HUES64 (cell line): ENCODE results near the gene SEMA6A.

ENCODE experiments used
- H3K27ac ChIP-seq: 2 replicates; pipeline ENCODE4 v1.7.0; 2013; ENCODE audit warnings: low read depth, low read length, inconsistent platforms
- H3K27me3 ChIP-seq: 2 replicates; pipeline ENCODE4 v1.6.1; 2013; ENCODE audit warnings: mild to moderate bottlenecking, low read length; ENCODE audit not compliant: insufficient read depth
- H3K36me3 ChIP-seq: 2 replicates; pipeline ENCODE4 v1.6.1; 2013; ENCODE audit warnings: mild to moderate bottlenecking, low read length; ENCODE audit not compliant: insufficient read depth
- H3K4me1 ChIP-seq: 2 replicates; pipeline ENCODE4 v1.6.1; 2013; ENCODE audit warnings: mild to moderate bottlenecking, low read length, moderate library complexity; ENCODE audit not compliant: insufficient read depth
- H3K4me3 ChIP-seq: 2 replicates; pipeline ENCODE4 v1.5.1; 2013; ENCODE audit warnings: mild to moderate bottlenecking, low read length, moderate library complexity
- H3K9ac ChIP-seq: 2 replicates; pipeline ENCODE4 v1.6.1; 2013; ENCODE audit warnings: mild to moderate bottlenecking, low read depth, low read length
- H3K9me3 ChIP-seq: 2 replicates; pipeline ENCODE4 v1.6.1; 2013; ENCODE audit warnings: low read depth, low read length; ENCODE audit not compliant: insufficient read depth
- WGBS: fragments of 150-250, 120-280 bp; methylation state at CpG from one replicate; pipeline ENCODE4 v1.1.7; 2013; ENCODE audit warnings: missing lambda C conversion rate; 5-methylcytosine and 5-hydroxymethylcytosine counted together

SEMA6A gene

GRCh38 chr5:116454417-116454927 lies 120.2 kb downstream of the SEMA6A start:
- Histone ChIP-seq H3K4me3 (no peak overlapping the region), H3K27ac (no peak overlapping the region), H3K36me3 (peaks cover 99% of the 10 kb centered on the region), H3K9me3 (no peaks in the 10 kb centered on the region), H3K9ac (no peak overlapping the region), H3K27me3 (no peaks in the 10 kb centered on the region), H3K4me1 (peaks cover 53% of the 10 kb centered on the region)
- WGBS = 90% methylated on average over 9 of the region's 9 CpGs

GRCh38 chr5:116453988-116454411 lies 120.6 kb downstream of the SEMA6A start:
- 95% methylated on average over 5 of the region's 5 CpGs for WGBS

GRCh38 chr5:116452774-116453368 lies 121.8 kb downstream of the SEMA6A start:
- Histone ChIP-seq H3K4me1 (peaks cover 59% of the 10 kb centered on the region), H3K36me3 (peaks cover 99% of the 10 kb centered on the region), H3K9me3 (no peaks in the 10 kb centered on the region), H3K4me3 (no peak overlapping the region), H3K27me3 (no peaks in the 10 kb centered on the region), H3K9ac (no peak overlapping the region), H3K27ac (peak overlapping the region; percentile 6; the same call in 1 of the 2 replicates)
- 86% methylated on average over 2 of the region's 2 CpGs for WGBS

More at GRCh38 chr5:116453988-116454411, 120.6 kb downstream of the SEMA6A start:
- H3K4me3 ChIP-seq = no peak overlapping the region
- H3K27me3 ChIP-seq = no peaks in the 10 kb centered on the region
- H3K9me3 ChIP-seq = no peaks in the 10 kb centered on the region
- H3K9ac ChIP-seq = no peak overlapping the region
- peaks cover 58% of the 10 kb centered on the region for H3K4me1 ChIP-seq
- H3K36me3 ChIP-seq = peaks cover 99% of the 10 kb centered on the region
- H3K27ac ChIP-seq = no peak overlapping the region

GRCh38 chr5:116451905-116452450 lies 122.6 kb downstream of the SEMA6A start:
- H3K36me3 ChIP-seq = peaks cover 99% of the 10 kb centered on the region
- no peaks in the 10 kb centered on the region for H3K9me3 ChIP-seq
- H3K9ac ChIP-seq = no peak overlapping the region
- no peak overlapping the region for H3K27ac ChIP-seq
- H3K4me1 ChIP-seq = peaks cover 59% of the 10 kb centered on the region
- H3K4me3 ChIP-seq = no peak overlapping the region
- H3K27me3 ChIP-seq = no peaks in the 10 kb centered on the region
- 93% methylated on average over 3 of the region's 3 CpGs for WGBS

- Histone ChIP-seq H3K27ac (no peak overlapping the region), H3K9me3 (no peaks in the 10 kb centered on the region), H3K27me3 (no peaks in the 10 kb centered on the region), H3K9ac (no peak overlapping the region), H3K4me1 (peaks cover 59% of the 10 kb centered on the region), H3K36me3 (peaks cover 99% of the 10 kb centered on the region), H3K4me3 (no peak overlapping the region)
- 93% methylated on average over 3 of the region's 3 CpGs for WGBS
Measured at GRCh38 chr5:116451066-116451465, 123.6 kb downstream of the SEMA6A start.

- 100% methylated on average over 3 of the region's 3 CpGs for WGBS
- peaks cover 99% of the 10 kb centered on the region for H3K36me3 ChIP-seq
Measured at GRCh38 chr5:116449458-116449857, 125.2 kb downstream of the SEMA6A start.

GRCh38 chr5:116448870-116449427 lies 125.7 kb downstream of the SEMA6A start:
- WGBS = 88% methylated on average over 3 of the region's 5 CpGs
- no peak overlapping the region for H3K9ac ChIP-seq
- H3K4me3 ChIP-seq = no peak overlapping the region
- peak overlapping the region; percentile 5; the same call in 1 of the 2 replicates for H3K27ac ChIP-seq
- no peaks in the 10 kb centered on the region for H3K27me3 ChIP-seq
- no peaks in the 10 kb centered on the region for H3K9me3 ChIP-seq
- H3K36me3 ChIP-seq = peaks cover 98% of the 10 kb centered on the region
- H3K4me1 ChIP-seq = peaks cover 56% of the 10 kb centered on the region

More at GRCh38 chr5:116449458-116449857, 125.2 kb downstream of the SEMA6A start:
- H3K9ac ChIP-seq = no peak overlapping the region
- no peaks in the 10 kb centered on the region for H3K9me3 ChIP-seq
- H3K27me3 ChIP-seq = no peaks in the 10 kb centered on the region
- peaks cover 52% of the 10 kb centered on the region for H3K4me1 ChIP-seq
- H3K4me3 ChIP-seq = no peak overlapping the region
- H3K27ac ChIP-seq = peak overlapping the region; percentile 5; the same call in 1 of the 2 replicates

GRCh38 chr5:116448450-116448849 lies 126.2 kb downstream of the SEMA6A start:
- Histone ChIP-seq H3K9ac (no peak overlapping the region), H3K9me3 (no peaks in the 10 kb centered on the region), H3K4me3 (no peak overlapping the region), H3K36me3 (peaks cover 96% of the 10 kb centered on the region), H3K27ac (no peak overlapping the region), H3K4me1 (peaks cover 57% of the 10 kb centered on the region), H3K27me3 (no peaks in the 10 kb centered on the region)
- WGBS = 100% methylated on average over 4 of the region's 4 CpGs

- Histone ChIP-seq H3K27me3 (no peaks in the 10 kb centered on the region), H3K27ac (no peak overlapping the region), H3K36me3 (peaks cover 77% of the 10 kb centered on the region), H3K9ac (no peak overlapping the region), H3K4me3 (no peak overlapping the region), H3K4me1 (peaks cover 51% of the 10 kb centered on the region), H3K9me3 (no peaks in the 10 kb centered on the region)
- WGBS = 96% methylated on average over 32 of the region's 32 CpGs
Measured at GRCh38 chr5:116446356-116447005, 128.1 kb downstream of the SEMA6A start.

GRCh38 chr5:116445311-116445710 lies 129.3 kb downstream of the SEMA6A start:
- Histone ChIP-seq H3K4me3 (no peak overlapping the region), H3K36me3 (peaks cover 65% of the 10 kb centered on the region), H3K27ac (no peak overlapping the region), H3K9ac (no peak overlapping the region), H3K4me1 (peaks cover 43% of the 10 kb centered on the region), H3K27me3 (peaks cover 7% of the 10 kb centered on the region), H3K9me3 (no peaks in the 10 kb centered on the region)
- 97% methylated on average over 2 of the region's 2 CpGs for WGBS
